Right lobe of liver (tissue), 6 donors: ENCODE data around the gene CCDC83. TPM values are rescaled to one million over a fixed set of nuclear protein-coding genes. Genes with fewer than 3 reads are reported as not detected.

Source experiments
- ATAC-seq, 4 donors: fragments of 200-7000 bp; cut with Tn5 transposase; one replicate each; pipeline ENCODE4 v1.9.1; 2020; ENCODE audit warnings: mild to moderate bottlenecking in 4 of 4, moderate library complexity in 4 of 4
- DNase-seq, 3 donors: peaks; one replicate each; pipeline ENCODE4 v3.0.0-alpha.2; 2020
- H3K27ac ChIP-seq, 3 donors: fragments of 200-600 bp; one replicate each; pipeline ENCODE4 v1.8.0; 2022
- H3K27me3 ChIP-seq, 2 donors: fragments of 200-600 bp; one replicate each; pipeline ENCODE4 v1.8.0; 2022
- H3K36me3 ChIP-seq, 4 donors: fragments of 200-600 bp; sonication (generic) in 1 of 4; one replicate each; pipeline versions ENCODE4 v1.5.1 to v1.8.0; 2017 to 2022; ENCODE audit warnings: control low read depth in 1 of 4
- H3K4me1 ChIP-seq, 4 donors: fragments of 200-600 bp; sonication (generic) in 1 of 4; one replicate each; pipeline versions ENCODE4 v1.5.1 to v1.8.0; 2017 to 2022; ENCODE audit warnings: control low read depth in 1 of 4
- H3K4me3 ChIP-seq, 3 donors: fragments of 200-600 bp; one replicate each; pipeline ENCODE4 v1.8.0; 2022
- H3K9me3 ChIP-seq, 4 donors: fragments of 200-600 bp; sonication (generic) in 1 of 4; one replicate each; pipeline versions ENCODE4 v1.5.1 to v1.8.0; 2017 to 2022; ENCODE audit warnings: control low read depth in 1 of 4
- POLR2A ChIP-seq: fragments of 450-650 bp; IDR thresholded peaks from one replicate; pipeline ENCODE4 v1.6.1; 2017; ENCODE audit warnings: antibody characterized with exemption, mild to moderate bottlenecking
- WGBS: methylation state at CpG from one replicate; pipeline ENCODE4 v1.1.6; 2018; ENCODE audit warnings: low coverage, low lambda C conversion rate; ENCODE audit not compliant: insufficient coverage; ENCODE audit errors: missing lambda C conversion rate; 5-methylcytosine and 5-hydroxymethylcytosine counted together
- intact Hi-C, 2 donors: fragments of 100-400 bp; cut with DNase I; formaldehyde crosslinking; loops; one replicate each; pipeline versions ENCODE4 v1.11.2 to v1.14.1; 2022
- total RNA-seq, 6 experiments: library from RNA; depleted of rRNA in 2 of 6; stranded (reverse); fragments of >200 nt in 2 of 6; fragmentation: NEBNext Ultra II Directional in 3 of 6; extraction: Animal tissue kit (Norgen Biotek cat#: 25700) in 3 of 6; gene quantifications; one replicate each; pipeline versions ENCODE4 v1.1.0 to v1.2.4, GENCODE V29; 2016 to 2023
- TF ChIP-seq, protein P1 (sequence below), 4 donors: fragments of 200-600 bp in 3 of 4; fragments of 450-650 bp in 1 of 4; IDR thresholded peaks; one replicate each; pipeline versions ENCODE4 v1.5.1 to v1.8.0; 2016 to 2022; ENCODE audit warnings: antibody characterized with exemption in 4 of 4, mild to moderate bottlenecking in 2 of 4
- donor health status: DM: no; HTN: yes; CAD: no.
- donor health status: DM: no; HTN: no; CAD: no.
- donor health status: DM: no; HTN: no; CAD: no.
- donor health status: DM: no; HTN: yes; CAD: no.
- donor health status: DM: no; HTN: yes; CAD: no.

The CCDC83 gene
- total RNA-seq, 6 experiments from 2014 or later: not detected

DNA sequence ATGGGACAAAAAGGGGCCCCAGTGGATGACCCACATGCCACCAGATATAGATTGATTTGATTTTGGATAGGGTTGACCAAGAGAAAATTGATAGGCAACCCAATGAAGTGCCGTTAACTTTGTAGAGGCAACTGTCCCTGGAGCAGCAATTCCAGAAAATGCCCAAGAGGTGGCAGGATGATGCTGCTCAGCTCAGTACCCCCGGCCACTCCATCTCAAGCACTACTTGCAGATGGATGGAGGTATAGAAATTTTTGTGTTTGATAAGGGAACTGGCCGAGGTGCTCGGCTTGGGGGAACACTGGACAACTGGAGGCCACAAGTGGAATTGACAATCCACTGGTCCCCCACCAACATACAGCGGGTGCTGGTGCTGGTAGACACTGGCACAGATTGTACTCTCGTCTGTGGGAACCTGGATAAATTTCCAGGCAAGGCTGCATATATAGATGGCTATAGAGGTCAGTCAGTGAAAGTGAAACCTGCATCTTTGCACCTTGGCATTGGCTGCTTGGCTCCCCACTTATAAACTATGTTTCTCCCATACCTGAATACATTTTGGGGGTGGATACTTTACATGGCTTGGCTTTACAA, 86.3 kb downstream of the CCDC83 start:
- H3K9me3 ChIP-seq: no peaks in the 10 kb centered on the region
- TF ChIP-seq, protein P1, sequence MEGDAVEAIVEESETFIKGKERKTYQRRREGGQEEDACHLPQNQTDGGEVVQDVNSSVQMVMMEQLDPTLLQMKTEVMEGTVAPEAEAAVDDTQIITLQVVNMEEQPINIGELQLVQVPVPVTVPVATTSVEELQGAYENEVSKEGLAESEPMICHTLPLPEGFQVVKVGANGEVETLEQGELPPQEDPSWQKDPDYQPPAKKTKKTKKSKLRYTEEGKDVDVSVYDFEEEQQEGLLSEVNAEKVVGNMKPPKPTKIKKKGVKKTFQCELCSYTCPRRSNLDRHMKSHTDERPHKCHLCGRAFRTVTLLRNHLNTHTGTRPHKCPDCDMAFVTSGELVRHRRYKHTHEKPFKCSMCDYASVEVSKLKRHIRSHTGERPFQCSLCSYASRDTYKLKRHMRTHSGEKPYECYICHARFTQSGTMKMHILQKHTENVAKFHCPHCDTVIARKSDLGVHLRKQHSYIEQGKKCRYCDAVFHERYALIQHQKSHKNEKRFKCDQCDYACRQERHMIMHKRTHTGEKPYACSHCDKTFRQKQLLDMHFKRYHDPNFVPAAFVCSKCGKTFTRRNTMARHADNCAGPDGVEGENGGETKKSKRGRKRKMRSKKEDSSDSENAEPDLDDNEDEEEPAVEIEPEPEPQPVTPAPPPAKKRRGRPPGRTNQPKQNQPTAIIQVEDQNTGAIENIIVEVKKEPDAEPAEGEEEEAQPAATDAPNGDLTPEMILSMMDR (IDR thresholded peaks at IDR 0.05): peak; percentile 57 to 68 (median 64)
- TF ChIP-seq POLR2A: no peak
- no peak overlapping the region for H3K4me3 ChIP-seq
- H3K36me3 ChIP-seq: no peaks in the 10 kb centered on the region
- H3K4me1 ChIP-seq: peaks cover 0 to 10% (median 0%) of the 10 kb centered on the region in 4 donors
- 38% methylated on average over 4 of the region's 6 CpGs for WGBS
- intact Hi-C loops: no loop called here
- ATAC-seq (peak; percentile 79 to 86 (median 84)), DNase-seq (peak in 2 of 3 donors; percentile 41 to 58)
- no peak overlapping the region for H3K27ac ChIP-seq
- H3K27me3 ChIP-seq: no peaks in the 10 kb centered on the region

DNA sequence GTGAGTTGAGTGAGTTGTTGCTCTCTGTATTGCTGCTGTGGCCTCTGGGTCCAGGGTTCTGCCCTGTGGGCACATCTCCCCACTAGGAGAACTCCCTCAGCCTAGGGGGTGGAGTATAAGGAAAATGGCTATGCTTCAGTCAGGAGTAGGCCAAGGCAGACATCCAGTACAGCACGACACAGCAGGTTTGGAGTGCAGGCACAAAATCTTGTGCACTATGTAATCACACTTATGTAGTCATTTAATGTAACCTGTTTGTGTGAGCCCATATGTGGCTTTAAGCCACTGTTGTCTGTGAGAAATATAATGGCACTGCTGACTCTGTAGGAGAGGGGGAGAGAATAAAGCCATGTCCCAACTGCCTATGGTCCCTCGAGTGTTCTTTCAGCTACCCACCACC, 90.1 kb downstream of the CCDC83 start:
- intact Hi-C loops: no loop called here
- no peak overlapping the region for H3K27ac ChIP-seq
- TF ChIP-seq, protein P1 (IDR thresholded peaks at IDR 0.05): no peak
- no peak for TF ChIP-seq POLR2A
- no peak for ATAC-seq
- no peak overlapping the region for H3K4me3 ChIP-seq
- WGBS: 89% methylated on average over 2 of the region's 2 CpGs
- no peaks in the 10 kb centered on the region for H3K4me1 ChIP-seq
- H3K36me3 ChIP-seq: no peaks in the 10 kb centered on the region
- no peaks in the 10 kb centered on the region for H3K9me3 ChIP-seq
- no peak for DNase-seq
- H3K27me3 ChIP-seq: no peaks in the 10 kb centered on the region

DNA sequence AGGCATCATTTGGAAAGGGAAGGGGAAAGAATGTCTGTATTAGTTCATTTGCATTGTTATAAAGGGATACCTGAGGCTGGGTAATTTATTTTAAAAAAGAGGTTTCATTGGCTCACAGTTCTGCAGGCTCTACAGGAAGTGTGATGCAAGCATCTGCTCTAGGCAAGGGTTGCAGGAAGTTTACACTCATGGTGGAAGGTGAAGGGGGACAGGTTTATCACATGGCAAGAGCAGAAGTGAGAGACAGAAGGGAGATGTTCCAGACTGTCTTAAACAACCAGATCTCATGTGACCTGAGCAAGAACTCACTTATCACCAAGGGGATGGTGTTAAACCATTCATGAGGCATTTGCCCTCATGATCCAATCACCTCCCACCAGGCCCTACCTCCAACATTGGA, 90.6 kb downstream of the CCDC83 start:
- H3K36me3 ChIP-seq: no peaks in the 10 kb centered on the region
- no peak for ATAC-seq
- no peaks in the 10 kb centered on the region for H3K27me3 ChIP-seq
- no peaks in the 10 kb centered on the region for H3K9me3 ChIP-seq
- H3K27ac ChIP-seq: peak overlapping the region in 1 of 3 donors; percentile 11
- TF ChIP-seq POLR2A: no peak
- TF ChIP-seq, protein P1 (IDR thresholded peaks at IDR 0.05): no peak
- no peaks in the 10 kb centered on the region for H3K4me1 ChIP-seq
- intact Hi-C loops: no loop called here
- DNase-seq: no peak
- H3K4me3 ChIP-seq: no peak overlapping the region

- intact Hi-C loops: no loop called here
- TF ChIP-seq POLR2A: no peak
- TF ChIP-seq, protein P1 (IDR thresholded peaks at IDR 0.05): no peak
- Histone ChIP-seq H3K9me3 (no peaks in the 10 kb centered on the region), H3K27me3 (no peaks in the 10 kb centered on the region), H3K4me3 (no peak overlapping the region), H3K4me1 (no peaks in the 10 kb centered on the region), H3K27ac (peak overlapping the region in 1 of 3 donors; percentile 11), H3K36me3 (no peaks in the 10 kb centered on the region)
- DNase-seq (no peak), ATAC-seq (no peak)
Measured at GRCh38 chr11:85946221-85946620, 91.0 kb downstream of the CCDC83 start.
